Epithelial cell of esophagus (primary cell): ENCODE data around the gene SS18L1.

Experiments
- DNase-seq: peaks from one replicate; pipeline ENCODE4 v3.0.0; 2010; ENCODE audit warnings: low read depth
- H3K4me3 ChIP-seq: 2 replicates; pipeline ENCODE4 v1.5.1; 2011; ENCODE audit warnings: mild to moderate bottlenecking, low read length, control low read depth
- TF ChIP-seq, protein P1 (sequence below): IDR thresholded peaks from 2 replicates; pipeline ENCODE4 v1.5.1; 2011; ENCODE audit warnings: low read depth, mild to moderate bottlenecking, low read length, control low read depth, inconsistent platforms; ENCODE audit not compliant: insufficient read depth; ENCODE audit errors: missing control alignments

Gene SS18L1

DNA sequence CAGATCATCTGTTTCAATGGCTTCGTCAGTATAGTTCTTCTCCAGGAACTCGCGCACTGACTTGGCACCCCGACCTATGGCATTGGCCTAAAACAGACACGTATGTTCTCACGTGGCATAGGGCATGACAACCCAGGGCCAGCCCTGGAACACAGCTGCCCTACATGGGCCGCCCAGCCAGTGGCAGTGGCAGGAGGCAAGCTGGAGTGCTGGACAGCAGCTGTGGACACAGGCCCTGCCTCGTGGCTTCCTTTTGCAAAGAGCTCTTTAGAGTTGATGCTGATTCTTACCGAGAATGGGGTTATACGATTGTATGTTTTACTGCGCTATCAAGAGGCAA, 5.4 kb upstream of the SS18L1 start:
- TF ChIP-seq, protein P1, sequence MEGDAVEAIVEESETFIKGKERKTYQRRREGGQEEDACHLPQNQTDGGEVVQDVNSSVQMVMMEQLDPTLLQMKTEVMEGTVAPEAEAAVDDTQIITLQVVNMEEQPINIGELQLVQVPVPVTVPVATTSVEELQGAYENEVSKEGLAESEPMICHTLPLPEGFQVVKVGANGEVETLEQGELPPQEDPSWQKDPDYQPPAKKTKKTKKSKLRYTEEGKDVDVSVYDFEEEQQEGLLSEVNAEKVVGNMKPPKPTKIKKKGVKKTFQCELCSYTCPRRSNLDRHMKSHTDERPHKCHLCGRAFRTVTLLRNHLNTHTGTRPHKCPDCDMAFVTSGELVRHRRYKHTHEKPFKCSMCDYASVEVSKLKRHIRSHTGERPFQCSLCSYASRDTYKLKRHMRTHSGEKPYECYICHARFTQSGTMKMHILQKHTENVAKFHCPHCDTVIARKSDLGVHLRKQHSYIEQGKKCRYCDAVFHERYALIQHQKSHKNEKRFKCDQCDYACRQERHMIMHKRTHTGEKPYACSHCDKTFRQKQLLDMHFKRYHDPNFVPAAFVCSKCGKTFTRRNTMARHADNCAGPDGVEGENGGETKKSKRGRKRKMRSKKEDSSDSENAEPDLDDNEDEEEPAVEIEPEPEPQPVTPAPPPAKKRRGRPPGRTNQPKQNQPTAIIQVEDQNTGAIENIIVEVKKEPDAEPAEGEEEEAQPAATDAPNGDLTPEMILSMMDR: no peak
- no peak overlapping the region for H3K4me3 ChIP-seq
- no peak for DNase-seq

DNA sequence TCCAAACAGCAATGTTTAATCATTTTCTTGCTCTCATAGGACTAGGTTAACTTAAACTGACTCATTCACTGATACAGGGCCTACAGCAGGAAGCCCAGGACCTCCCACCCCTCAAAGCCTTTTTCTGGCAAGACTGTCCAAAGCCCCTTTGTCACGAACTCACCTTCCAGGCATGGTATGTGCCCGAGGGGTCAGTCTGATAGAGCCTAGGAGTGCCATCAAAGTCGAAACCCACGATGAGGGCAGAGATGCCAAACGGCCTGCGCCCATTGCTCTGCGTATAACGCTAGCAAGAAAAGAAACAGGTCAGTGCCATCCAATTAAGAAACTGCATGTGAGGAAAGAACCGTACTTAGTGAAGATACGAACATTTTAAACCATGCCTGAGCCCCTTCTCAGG, 4.7 kb upstream of the SS18L1 start:
- H3K4me3 ChIP-seq: no peak overlapping the region
- TF ChIP-seq, protein P1: no peak
- DNase-seq: no peak

GRCh38 chr20:62139636-62140035, 3.9 kb upstream of the SS18L1 start:
- TF ChIP-seq, protein P1: no peak
- no peak for DNase-seq
- no peak overlapping the region for H3K4me3 ChIP-seq

DNA sequence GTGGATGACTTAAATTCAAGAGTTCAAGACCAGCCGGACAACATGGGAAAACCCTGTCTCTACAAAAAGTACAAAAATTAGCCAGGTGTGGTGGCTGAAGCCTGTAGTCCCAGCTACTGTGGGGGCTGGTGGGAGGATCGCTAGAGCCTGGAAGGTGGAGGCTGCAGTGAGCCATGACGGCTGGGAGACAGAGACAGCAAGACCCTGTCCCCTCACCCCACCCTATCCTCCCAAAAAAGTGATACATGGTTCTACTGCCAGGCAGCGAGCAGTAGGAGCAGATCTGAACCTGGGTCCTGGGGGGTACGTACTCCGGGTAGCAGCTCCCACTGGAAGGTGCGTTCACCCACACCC, 2.5 kb upstream of the SS18L1 start:
- H3K4me3 ChIP-seq: no peak overlapping the region
- TF ChIP-seq, protein P1: no peak
- DNase-seq: no peak

GRCh38 chr20:62141397-62142251, 1.9 kb upstream of the SS18L1 start:
- H3K4me3 ChIP-seq: peak overlapping the region; percentile 72
- TF ChIP-seq, protein P1: peak; percentile 56
- DNase-seq: peak; percentile 70

DNA sequence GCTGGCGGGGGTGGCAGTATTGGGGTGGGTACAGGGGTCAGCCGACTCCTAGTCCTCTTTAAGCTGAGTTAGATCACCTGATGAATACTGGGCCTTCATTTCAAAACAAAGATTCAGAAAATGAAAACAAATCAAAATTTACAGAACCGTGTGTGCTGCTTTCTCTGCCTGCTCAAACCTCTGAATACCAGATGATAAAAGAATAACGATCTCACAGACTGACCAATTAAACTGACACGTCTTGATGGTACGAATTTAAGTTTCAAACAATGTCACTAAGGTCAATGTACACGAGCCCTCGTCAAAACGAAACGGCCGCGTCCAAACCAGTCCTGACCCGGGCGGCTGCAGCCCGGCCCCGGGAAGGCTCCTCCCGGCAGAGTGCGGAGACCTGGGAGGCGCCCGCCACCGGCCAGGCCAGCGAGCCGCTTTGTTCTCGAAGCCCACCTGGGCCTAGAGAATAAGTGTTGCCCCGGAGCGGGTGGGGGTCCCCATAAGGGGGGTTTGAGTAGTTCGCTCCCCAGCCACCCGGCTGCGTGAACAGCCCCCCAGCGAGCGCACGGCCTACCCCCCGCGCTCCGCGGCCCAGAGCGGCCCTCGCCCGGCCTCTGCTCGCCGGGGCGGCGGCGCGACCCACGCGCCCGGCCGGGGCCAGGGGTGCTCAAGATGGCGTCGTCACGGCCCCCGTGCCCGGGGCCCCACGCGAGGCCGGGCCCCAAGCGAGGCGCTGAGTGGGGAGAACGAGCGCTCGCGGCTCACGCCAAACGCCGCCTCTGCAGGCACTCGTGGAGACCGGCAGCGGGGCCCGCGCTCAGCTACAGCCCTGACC, 1.1 kb upstream of the SS18L1 start:
- no peak for DNase-seq
- TF ChIP-seq, protein P1: no peak
- H3K4me3 ChIP-seq: peak overlapping the region; percentile 72
